WTC11 (cell line): Measurements from ENCODE around the gene GMEB2. TPM values are rescaled to one million over a fixed set of nuclear protein-coding genes. Genes with fewer than 3 reads are reported as not detected.
A peak's percentile ranks its signal among the peaks of the same experiment; 100 is the strongest.

Source experiments
- ATAC-seq: fragments of 200-7000 bp; cut with Tn5 transposase; 2 replicates; pipeline ENCODE4 v1.10.0; 2021; ENCODE audit warnings: mild to moderate bottlenecking, moderate library complexity
- CTCF ChIA-PET: fragments of 300-600 bp; sonication (Branson Sonifier 250); formaldehyde crosslinking; loops from one replicate; lab custom pipeline; 2021; ENCODE audit warnings: antibody characterized with exemption; lab: Charles Lee
- POLR2A ChIA-PET: fragments of 350-600 bp; sonication (Branson Sonifier 250); formaldehyde crosslinking; loops from one replicate; lab custom pipeline; 2021; ENCODE audit warnings: antibody characterized with exemption; lab: Charles Lee
- DNase-seq: peaks from one replicate; pipeline ENCODE4 v3.0.0; 2021; ENCODE audit warnings: low spot score
- H3K27ac Mint-ChIP-seq: 2 replicates; pipeline ENCODE4 v1.8.0; 2021; ENCODE audit warnings: mixed read lengths
- H3K27me3 Mint-ChIP-seq: 2 replicates; pipeline ENCODE4 v1.8.0; 2021; ENCODE audit warnings: low read depth, mild to moderate bottlenecking, moderate library complexity, mixed read lengths
- H3K36me3 Mint-ChIP-seq: 2 replicates; pipeline ENCODE4 v1.8.0; 2021; ENCODE audit warnings: mixed read lengths
- H3K4me1 Mint-ChIP-seq: 2 replicates; pipeline ENCODE4 v1.8.0; 2022; ENCODE audit warnings: mixed read lengths
- H3K4me3 Mint-ChIP-seq: 2 replicates; pipeline ENCODE4 v1.8.0; 2021; ENCODE audit warnings: mild to moderate bottlenecking, moderate library complexity, mixed read lengths
- H3K9me3 Mint-ChIP-seq: 2 replicates; pipeline ENCODE4 v1.8.0; 2021; ENCODE audit warnings: mixed read lengths
- GABPB1 ChIP-seq: sonication (generic); formaldehyde crosslinking; IDR thresholded peaks from 2 replicates; pipeline ENCODE4 v1.8.1; 2023; ENCODE audit warnings: mild to moderate bottlenecking, missing genetic modification reagents
- RORB ChIP-seq: fragments of 250-450 bp; sonication (Bioruptor Pico); IDR thresholded peaks from 2 replicates; pipeline ENCODE4 v1.9.0; 2021; ENCODE audit warnings: mild to moderate bottlenecking
- SMAD4 ChIP-seq: sonication (generic); formaldehyde crosslinking; IDR thresholded peaks from 2 replicates; pipeline ENCODE4 v1.8.0; 2022; ENCODE audit warnings: mild to moderate bottlenecking, missing genetic modification reagents
- ZNF121 ChIP-seq: sonication (generic); formaldehyde crosslinking; IDR thresholded peaks from 2 replicates; pipeline ENCODE4 v1.8.0; 2023; ENCODE audit warnings: missing genetic modification reagents
- ZNF423 ChIP-seq: fragments of 250-450 bp; sonication (Bioruptor Pico); IDR thresholded peaks from 2 replicates; pipeline ENCODE4 v2.1.2; 2022; ENCODE audit warnings: mild to moderate bottlenecking, moderate library complexity
- total RNA-seq: library from RNA; stranded (reverse); gene quantifications from 3 replicates; pipeline ENCODE4 v1.2.3, GENCODE V29; 2021
- TF ChIP-seq, protein P1 (sequence below): sonication (generic); formaldehyde crosslinking; IDR thresholded peaks from 2 replicates; pipeline ENCODE4 v1.8.1; 2023; ENCODE audit warnings: mild to moderate bottlenecking, moderate library complexity, missing genetic modification reagents
- TF ChIP-seq, protein P2 (sequence below): sonication (generic); formaldehyde crosslinking; IDR thresholded peaks from 2 replicates; pipeline ENCODE4 v1.8.0; 2022; ENCODE audit warnings: mild to moderate bottlenecking, missing genetic modification reagents
- TF ChIP-seq, protein P3 (sequence below): fragments of 200-600 bp; IDR thresholded peaks from 2 replicates; pipeline ENCODE4 v1.8.0; 2022; ENCODE audit warnings: antibody characterized with exemption
- TF ChIP-seq, protein P4 (sequence below): sonication (generic); formaldehyde crosslinking; IDR thresholded peaks from 2 replicates; pipeline ENCODE4 v1.8.1; 2023; ENCODE audit warnings: mild to moderate bottlenecking, missing genetic modification reagents, moderate library complexity
- TF ChIP-seq, protein P5 (sequence below): fragments of 250-450 bp; sonication (Bioruptor Pico); IDR thresholded peaks from 2 replicates; pipeline ENCODE4 v2.1.2; 2022; ENCODE audit warnings: mild to moderate bottlenecking, moderate library complexity
- TF ChIP-seq, protein P6 (sequence below): sonication (generic); formaldehyde crosslinking; IDR thresholded peaks from 2 replicates; pipeline ENCODE4 v1.8.0; 2022; ENCODE audit warnings: mild to moderate bottlenecking, missing genetic modification reagents

Gene GMEB2
- total RNA-seq, 1 experiment from 2014 or later, result 14.8 TPM

DNA sequence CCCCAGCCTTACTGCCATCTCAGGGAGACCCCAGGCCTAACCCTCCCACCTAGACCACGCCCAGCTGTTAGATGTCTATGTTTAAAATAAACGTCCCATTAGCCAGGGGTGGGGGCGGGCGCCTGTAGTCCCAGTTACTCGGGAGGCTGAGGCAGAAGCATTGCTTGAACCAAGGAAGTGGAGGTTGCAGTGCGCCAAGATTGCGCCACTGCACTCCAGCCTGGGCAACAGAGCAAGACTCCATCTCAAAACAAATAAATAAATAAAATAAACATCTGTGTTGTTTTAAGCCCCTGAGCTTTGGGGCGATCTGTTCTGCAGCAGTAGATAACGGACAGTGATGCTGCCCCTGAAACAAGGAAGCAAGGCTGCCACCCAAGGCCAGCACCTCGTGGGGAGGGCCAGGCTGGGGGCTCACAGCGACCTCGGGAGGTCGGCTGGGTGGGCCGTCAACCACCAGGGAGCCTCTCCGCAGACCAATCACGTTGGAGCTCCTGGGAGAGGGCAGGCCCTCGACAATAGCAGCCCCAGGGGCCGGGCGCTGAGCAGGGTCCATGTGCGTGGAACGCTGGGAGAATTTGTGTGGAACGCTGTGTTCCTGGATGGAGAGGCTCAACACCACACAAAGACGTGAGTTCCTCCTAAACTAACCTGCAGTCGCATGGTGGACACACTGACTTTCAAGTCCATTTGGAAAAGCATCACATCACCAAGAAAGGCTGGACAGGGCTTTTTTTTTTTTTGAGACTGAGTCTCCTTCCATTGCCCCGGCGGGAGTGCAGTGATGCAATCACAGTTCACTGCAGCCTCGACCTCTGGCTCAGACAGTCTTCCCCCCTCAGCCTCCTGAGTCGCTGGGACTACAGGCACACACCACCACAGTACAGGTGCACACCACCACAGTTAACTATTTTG lies 51.8 kb downstream of the GMEB2 start:
- TF ChIP-seq ZNF121 (CRISPR knock-in tag) (peak; percentile 30; the same call in 1 of the 2 replicates), GABPB1 (peak; percentile 91), RORB (no peak)
- ChIA-PET POLR2A (interaction anchor here (1.1 kb wide), 1 partner anchor 67 kb away, joined by 5 read pairs; no protein-coding TSS in a partner anchor), CTCF (interaction anchor here (0.7 to 4.2 kb wide), 3 partner anchors 28 to 79 kb away, joined by 3 to 52 read pairs (median 12); partner anchors contain the start of genes PTK6 and SRMS)
- Mint-ChIP-seq H3K27ac (no peak overlapping the region), H3K27me3 (no peaks in the 10 kb centered on the region), H3K4me3 (peak overlapping the region; percentile 52), H3K4me1 (no peaks in the 10 kb centered on the region), H3K36me3 (no peaks in the 10 kb centered on the region), H3K9me3 (no peaks in the 10 kb centered on the region)
- no peak for DNase-seq
- no peak for ATAC-seq

DNA sequence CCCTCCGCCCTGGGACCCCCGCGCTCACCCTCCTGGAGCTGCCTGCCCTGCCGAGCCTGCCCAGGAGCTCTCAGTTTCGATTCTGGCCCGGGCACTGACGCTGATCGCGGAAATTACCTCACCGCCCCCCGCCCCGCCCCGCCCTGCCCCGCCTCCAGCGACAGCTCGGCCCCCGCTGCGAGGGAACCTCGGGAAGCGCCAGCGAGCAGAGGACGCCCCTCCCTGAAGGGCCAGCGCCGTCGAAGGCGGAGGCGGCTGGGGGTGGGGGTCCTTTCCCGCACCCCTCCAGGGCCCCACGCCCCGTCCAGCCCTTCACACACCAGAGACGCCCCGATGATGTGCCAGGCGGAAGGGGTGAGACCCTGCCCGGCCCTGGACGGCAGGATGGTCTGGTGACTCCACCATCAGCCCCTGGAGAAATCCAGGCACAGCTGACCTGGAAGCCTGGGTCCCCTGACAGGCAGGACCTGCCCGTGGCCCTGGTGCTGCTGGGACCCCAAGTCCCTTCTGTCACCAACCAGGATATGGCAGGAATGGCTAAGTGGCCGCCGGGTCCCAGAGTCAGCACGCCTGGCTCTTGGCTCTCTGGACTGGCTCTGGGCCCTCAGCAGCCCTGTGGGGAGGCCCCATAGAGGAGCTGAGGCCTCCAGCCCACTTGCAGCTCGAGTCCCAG lies 52.6 kb downstream of the GMEB2 start, which contains the start of gene HELZ2:
Gene HELZ2 (minus strand): TSS at position 84 of the 673 bp plus-strand sequence. CDS start 1,854 bp downstream, outside the sequence.
- Mint-ChIP-seq H3K27ac (peak within 1 kb of the TSS; percentile 72; the same call in 1 of the 2 replicates), H3K27me3 (no peaks in the 10 kb centered on the region), H3K36me3 (no peaks in the 10 kb centered on the region), H3K4me1 (no peaks in the 10 kb centered on the region), H3K9me3 (no peaks in the 10 kb centered on the region), H3K4me3 (peak within 1 kb of the TSS; percentile 78)
- peak; percentile 66 for DNase-seq
- TF ChIP-seq, protein P1, sequence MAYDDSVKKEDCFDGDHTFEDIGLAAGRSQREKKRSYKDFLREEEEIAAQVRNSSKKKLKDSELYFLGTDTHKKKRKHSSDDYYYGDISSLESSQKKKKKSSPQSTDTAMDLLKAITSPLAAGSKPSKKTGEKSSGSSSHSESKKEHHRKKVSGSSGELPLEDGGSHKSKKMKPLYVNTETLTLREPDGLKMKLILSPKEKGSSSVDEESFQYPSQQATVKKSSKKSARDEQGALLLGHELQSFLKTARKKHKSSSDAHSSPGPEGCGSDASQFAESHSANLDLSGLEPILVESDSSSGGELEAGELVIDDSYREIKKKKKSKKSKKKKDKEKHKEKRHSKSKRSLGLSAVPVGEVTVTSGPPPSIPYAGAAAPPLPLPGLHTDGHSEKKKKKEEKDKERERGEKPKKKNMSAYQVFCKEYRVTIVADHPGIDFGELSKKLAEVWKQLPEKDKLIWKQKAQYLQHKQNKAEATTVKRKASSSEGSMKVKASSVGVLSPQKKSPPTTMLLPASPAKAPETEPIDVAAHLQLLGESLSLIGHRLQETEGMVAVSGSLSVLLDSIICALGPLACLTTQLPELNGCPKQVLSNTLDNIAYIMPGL, result no peak
- TF ChIP-seq ZNF423 (CRISPR knock-in tag), result no peak
- TF ChIP-seq, protein P2, sequence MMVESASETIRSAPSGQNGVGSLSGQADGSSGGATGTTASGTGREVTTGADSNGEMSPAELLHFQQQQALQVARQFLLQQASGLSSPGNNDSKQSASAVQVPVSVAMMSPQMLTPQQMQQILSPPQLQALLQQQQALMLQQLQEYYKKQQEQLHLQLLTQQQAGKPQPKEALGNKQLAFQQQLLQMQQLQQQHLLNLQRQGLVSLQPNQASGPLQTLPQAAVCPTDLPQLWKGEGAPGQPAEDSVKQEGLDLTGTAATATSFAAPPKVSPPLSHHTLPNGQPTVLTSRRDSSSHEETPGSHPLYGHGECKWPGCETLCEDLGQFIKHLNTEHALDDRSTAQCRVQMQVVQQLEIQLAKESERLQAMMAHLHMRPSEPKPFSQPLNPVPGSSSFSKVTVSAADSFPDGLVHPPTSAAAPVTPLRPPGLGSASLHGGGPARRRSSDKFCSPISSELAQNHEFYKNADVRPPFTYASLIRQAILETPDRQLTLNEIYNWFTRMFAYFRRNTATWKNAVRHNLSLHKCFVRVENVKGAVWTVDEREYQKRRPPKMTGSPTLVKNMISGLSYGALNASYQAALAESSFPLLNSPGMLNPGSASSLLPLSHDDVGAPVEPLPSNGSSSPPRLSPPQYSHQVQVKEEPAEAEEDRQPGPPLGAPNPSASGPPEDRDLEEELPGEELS (CRISPR knock-in tag), result 0 out of 2 replicates have a peak, but pooled peaks have one; percentile 12
- TF ChIP-seq, protein P3, sequence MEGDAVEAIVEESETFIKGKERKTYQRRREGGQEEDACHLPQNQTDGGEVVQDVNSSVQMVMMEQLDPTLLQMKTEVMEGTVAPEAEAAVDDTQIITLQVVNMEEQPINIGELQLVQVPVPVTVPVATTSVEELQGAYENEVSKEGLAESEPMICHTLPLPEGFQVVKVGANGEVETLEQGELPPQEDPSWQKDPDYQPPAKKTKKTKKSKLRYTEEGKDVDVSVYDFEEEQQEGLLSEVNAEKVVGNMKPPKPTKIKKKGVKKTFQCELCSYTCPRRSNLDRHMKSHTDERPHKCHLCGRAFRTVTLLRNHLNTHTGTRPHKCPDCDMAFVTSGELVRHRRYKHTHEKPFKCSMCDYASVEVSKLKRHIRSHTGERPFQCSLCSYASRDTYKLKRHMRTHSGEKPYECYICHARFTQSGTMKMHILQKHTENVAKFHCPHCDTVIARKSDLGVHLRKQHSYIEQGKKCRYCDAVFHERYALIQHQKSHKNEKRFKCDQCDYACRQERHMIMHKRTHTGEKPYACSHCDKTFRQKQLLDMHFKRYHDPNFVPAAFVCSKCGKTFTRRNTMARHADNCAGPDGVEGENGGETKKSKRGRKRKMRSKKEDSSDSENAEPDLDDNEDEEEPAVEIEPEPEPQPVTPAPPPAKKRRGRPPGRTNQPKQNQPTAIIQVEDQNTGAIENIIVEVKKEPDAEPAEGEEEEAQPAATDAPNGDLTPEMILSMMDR, result no peak
- no peak for TF ChIP-seq SMAD4
- TF ChIP-seq, protein P4, sequence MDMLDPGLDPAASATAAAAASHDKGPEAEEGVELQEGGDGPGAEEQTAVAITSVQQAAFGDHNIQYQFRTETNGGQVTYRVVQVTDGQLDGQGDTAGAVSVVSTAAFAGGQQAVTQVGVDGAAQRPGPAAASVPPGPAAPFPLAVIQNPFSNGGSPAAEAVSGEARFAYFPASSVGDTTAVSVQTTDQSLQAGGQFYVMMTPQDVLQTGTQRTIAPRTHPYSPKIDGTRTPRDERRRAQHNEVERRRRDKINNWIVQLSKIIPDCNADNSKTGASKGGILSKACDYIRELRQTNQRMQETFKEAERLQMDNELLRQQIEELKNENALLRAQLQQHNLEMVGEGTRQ (CRISPR knock-in tag), result no peak
- TF ChIP-seq, protein P5, sequence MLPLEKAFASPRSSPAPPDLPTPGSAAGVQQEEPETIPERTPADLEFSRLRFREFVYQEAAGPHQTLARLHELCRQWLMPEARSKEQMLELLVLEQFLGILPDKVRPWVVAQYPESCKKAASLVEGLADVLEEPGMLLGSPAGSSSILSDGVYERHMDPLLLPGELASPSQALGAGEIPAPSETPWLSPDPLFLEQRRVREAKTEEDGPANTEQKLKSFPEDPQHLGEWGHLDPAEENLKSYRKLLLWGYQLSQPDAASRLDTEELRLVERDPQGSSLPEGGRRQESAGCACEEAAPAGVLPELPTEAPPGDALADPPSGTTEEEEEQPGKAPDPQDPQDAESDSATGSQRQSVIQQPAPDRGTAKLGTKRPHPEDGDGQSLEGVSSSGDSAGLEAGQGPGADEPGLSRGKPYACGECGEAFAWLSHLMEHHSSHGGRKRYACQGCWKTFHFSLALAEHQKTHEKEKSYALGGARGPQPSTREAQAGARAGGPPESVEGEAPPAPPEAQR (CRISPR knock-in tag), result no peak
- TF ChIP-seq, protein P6, sequence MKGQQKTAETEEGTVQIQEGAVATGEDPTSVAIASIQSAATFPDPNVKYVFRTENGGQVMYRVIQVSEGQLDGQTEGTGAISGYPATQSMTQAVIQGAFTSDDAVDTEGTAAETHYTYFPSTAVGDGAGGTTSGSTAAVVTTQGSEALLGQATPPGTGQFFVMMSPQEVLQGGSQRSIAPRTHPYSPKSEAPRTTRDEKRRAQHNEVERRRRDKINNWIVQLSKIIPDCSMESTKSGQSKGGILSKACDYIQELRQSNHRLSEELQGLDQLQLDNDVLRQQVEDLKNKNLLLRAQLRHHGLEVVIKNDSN (CRISPR knock-in tag), result no peak
- ATAC-seq, result peak; percentile 67
- ChIA-PET POLR2A (interaction anchor here (1.1 to 1.4 kb wide), 2 partner anchors 17 to 68 kb away, joined by 3 to 5 read pairs; no protein-coding TSS in a partner anchor), CTCF (interaction anchor here (0.6 to 4.2 kb wide), 10 partner anchors 8 to 406 kb away, joined by 3 to 52 read pairs (median 4); partner anchors contain the start of genes PTK6 and SRMS)
